Activated B cell treated with CpG ODN at 0.5 μM for 24 hours (primary cell): Measurements from ENCODE around the gene SEC63. TPM values are rescaled to one million over a fixed set of nuclear protein-coding genes. Genes with fewer than 3 reads are reported as not detected.

Experiments
- ATAC-seq: fragments of 200-7000 bp; cut with Tn5 transposase; one replicate; pipeline ENCODE4 v1.10.0; 2021; ENCODE audit warnings: low read depth, mild to moderate bottlenecking, moderate library complexity
- CTCF ChIA-PET: fragments of 350-600 bp; sonication (Branson Sonifier 250); formaldehyde crosslinking; loops from one replicate; lab custom pipeline; 2021; ENCODE audit warnings: antibody characterized with exemption; lab: Charles Lee
- POLR2A ChIA-PET: fragments of 350-600 bp; sonication (Branson Sonifier 250); formaldehyde crosslinking; loops from one replicate; lab custom pipeline; 2021; ENCODE audit warnings: antibody characterized with exemption; lab: Charles Lee
- DNase-seq: peaks from one replicate; pipeline ENCODE4 v3.0.0; 2022
- H3K27ac Mint-ChIP-seq: one replicate; pipeline ENCODE4 v1.8.0; 2020; ENCODE audit warnings: mixed read lengths
- H3K27me3 Mint-ChIP-seq: one replicate; pipeline ENCODE4 v1.8.0; 2021; ENCODE audit warnings: mixed read lengths
- H3K36me3 Mint-ChIP-seq: one replicate; pipeline ENCODE4 v1.8.0; 2021; ENCODE audit warnings: low read depth, mixed read lengths
- H3K4me1 Mint-ChIP-seq: one replicate; pipeline ENCODE4 v1.8.0; 2021; ENCODE audit warnings: mixed read lengths
- H3K4me3 Mint-ChIP-seq: one replicate; pipeline ENCODE4 v1.8.0; 2020; ENCODE audit warnings: mild to moderate bottlenecking, mixed read lengths
- H3K9me3 Mint-ChIP-seq: one replicate; pipeline ENCODE4 v1.8.0; 2020; ENCODE audit warnings: mixed read lengths
- intact Hi-C: fragments of 100-400 bp; cut with micrococcal nuclease; formaldehyde crosslinking; loops from one replicate; pipeline ENCODE4 v1.15.1; 2024
- total RNA-seq: library from RNA; stranded (reverse); gene quantifications from 2 replicates; pipeline ENCODE4 v1.2.3, GENCODE V29; 2022
- TF ChIP-seq, protein P1 (sequence below): fragments of 200-600 bp; IDR thresholded peaks from one replicate; pipeline ENCODE4 v1.8.0; 2022; ENCODE audit warnings: antibody characterized with exemption, mild to moderate bottlenecking

The SEC63 gene
- total RNA-seq, 1 donor from 2014 or later, result 64.4 TPM

DNA sequence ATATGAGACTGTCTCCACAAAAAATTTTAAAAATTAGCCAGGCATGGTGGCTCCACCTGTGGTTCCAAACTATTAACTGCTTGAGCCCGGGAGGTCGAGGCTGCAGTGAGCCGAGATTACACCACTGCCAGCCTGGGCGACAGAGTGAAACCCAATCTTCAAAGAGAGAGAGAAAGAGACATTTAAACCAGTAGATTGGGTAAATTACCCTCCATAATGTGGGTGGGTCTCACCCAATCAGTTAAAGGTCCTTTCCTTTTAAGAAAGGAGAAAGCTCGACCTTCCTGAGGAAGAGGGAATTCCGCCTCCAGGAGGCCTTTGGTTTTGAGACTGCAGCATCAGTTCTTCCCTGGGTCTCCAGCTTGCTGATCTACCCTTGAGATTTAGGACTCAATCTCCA is 108.7 kb downstream of the SEC63 start:
- TF ChIP-seq, protein P1, sequence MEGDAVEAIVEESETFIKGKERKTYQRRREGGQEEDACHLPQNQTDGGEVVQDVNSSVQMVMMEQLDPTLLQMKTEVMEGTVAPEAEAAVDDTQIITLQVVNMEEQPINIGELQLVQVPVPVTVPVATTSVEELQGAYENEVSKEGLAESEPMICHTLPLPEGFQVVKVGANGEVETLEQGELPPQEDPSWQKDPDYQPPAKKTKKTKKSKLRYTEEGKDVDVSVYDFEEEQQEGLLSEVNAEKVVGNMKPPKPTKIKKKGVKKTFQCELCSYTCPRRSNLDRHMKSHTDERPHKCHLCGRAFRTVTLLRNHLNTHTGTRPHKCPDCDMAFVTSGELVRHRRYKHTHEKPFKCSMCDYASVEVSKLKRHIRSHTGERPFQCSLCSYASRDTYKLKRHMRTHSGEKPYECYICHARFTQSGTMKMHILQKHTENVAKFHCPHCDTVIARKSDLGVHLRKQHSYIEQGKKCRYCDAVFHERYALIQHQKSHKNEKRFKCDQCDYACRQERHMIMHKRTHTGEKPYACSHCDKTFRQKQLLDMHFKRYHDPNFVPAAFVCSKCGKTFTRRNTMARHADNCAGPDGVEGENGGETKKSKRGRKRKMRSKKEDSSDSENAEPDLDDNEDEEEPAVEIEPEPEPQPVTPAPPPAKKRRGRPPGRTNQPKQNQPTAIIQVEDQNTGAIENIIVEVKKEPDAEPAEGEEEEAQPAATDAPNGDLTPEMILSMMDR, result no peak
- Mint-ChIP-seq H3K36me3 (no peaks in the 10 kb centered on the region), H3K4me3 (no peak overlapping the region), H3K4me1 (peaks cover 18% of the 10 kb centered on the region), H3K9me3 (no peaks in the 10 kb centered on the region), H3K27ac (no peak overlapping the region), H3K27me3 (peaks cover 4% of the 10 kb centered on the region)
- intact Hi-C loops, result loop anchor here (2.0 to 5.0 kb wide), 3 partner anchors 37 to 201 kb away; no protein-coding TSS in a partner anchor
- no peak for ATAC-seq
- ChIA-PET POLR2A (interaction anchor here (1.5 kb wide), 1 partner anchor 173 kb away, joined by 3 read pairs; no protein-coding TSS in a partner anchor), CTCF (interaction anchor here (0.9 to 4.6 kb wide), 9 partner anchors 22 to 1514 kb away, joined by 3 to 58 read pairs (median 7); partner anchors contain the start of gene SCML4)
- no peak for DNase-seq

DNA sequence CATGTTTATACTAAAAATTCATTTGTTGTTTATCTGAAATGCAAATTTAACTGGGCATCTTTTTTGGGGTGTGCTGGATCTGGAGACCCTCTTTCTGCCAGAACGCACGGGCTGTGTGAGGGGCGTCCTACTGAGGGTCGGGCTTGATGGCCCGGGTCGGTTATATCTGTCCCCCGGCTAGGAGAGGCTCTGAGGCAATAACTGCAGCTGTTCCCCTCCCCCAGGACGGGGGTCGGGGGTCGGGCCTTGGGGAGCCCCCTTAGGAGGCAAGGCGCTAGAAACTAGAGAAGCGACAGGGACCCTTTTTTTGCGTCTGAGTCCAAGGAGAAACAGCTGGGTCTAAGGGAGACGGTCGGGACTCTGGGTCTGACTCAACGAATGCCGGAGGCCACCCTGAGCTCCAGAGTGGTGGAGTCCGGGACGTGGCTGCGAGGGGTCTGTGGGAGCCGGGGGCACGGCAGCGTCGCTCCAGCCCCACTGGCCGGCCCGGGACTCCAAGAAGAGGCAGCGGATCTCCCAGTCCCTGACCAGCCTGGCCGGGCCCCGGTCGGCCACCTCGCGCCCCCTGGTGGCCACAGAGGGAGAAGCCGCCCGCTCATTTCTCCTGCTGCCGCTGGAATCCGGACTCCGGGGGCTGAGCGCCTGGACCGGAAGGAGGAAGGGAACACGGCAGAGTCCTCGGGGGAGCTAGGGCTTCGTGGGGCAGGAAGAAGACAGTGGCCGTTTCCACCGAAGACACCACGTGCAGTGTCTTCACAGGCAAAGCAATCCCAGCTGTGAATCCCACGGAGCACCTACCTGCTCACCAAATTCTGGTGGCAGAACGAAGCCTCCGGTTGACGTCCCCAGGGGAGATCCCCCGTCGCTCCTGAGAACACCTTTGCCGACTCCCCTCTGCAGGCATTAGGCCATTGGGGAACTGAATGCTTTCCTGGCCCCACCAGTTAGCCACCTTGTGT is 109.9 kb downstream of the SEC63 start:
- H3K4me3 Mint-ChIP-seq, result peak overlapping the region; percentile 81
- no peaks in the 10 kb centered on the region for H3K36me3 Mint-ChIP-seq
- H3K9me3 Mint-ChIP-seq, result no peaks in the 10 kb centered on the region
- peak; percentile 82 for DNase-seq
- H3K27me3 Mint-ChIP-seq, result peaks cover 4% of the 10 kb centered on the region
- peak; percentile 89 for ATAC-seq
- TF ChIP-seq, protein P1, result peak; percentile 99
- H3K4me1 Mint-ChIP-seq, result peaks cover 16% of the 10 kb centered on the region
- POLR2A ChIA-PET, result interaction anchor here (1.1 to 1.8 kb wide), 4 partner anchors 62 to 389 kb away, joined by 3 read pairs; partner anchors contain the start of gene PDSS2
- CTCF ChIA-PET, result interaction anchor here (0.6 to 4.6 kb wide), 40 partner anchors 9 to 1513 kb away, joined by 3 to 58 read pairs (median 4); partner anchors contain the start of gene SCML4
- no peak overlapping the region for H3K27ac Mint-ChIP-seq
- intact Hi-C loops, result loop anchor here (1.0 to 5.0 kb wide), 9 partner anchors 26 to 1513 kb away; no protein-coding TSS in a partner anchor

DNA sequence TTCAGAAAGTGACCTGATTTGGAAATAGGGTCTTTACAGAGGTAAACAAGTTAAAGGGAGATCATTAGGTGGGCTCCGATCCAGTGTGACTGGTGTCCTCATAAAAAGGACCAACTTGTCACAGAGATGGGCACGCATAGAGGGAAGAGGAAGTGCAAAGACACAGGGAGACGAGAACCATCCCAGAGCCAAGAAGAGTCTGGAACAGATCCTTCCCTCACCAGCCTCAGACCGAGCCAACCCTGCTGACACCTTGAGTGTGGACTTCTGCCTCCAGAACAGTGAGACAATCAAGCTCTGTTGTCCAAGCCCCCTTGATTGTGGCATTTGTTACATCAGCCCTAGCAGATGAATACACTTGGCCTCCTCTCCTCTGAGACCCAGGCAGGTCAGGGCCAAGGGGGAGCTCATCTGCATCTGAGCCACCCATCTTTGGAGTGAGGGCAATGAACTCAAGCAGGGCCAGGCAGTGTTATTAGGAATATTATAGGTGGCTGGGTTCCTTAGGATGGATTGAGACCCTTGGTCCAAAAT is 111.7 kb downstream of the SEC63 start:
- Mint-ChIP-seq H3K4me1 (peaks cover 16% of the 10 kb centered on the region), H3K4me3 (no peak overlapping the region), H3K27ac (no peak overlapping the region), H3K36me3 (no peaks in the 10 kb centered on the region), H3K9me3 (no peaks in the 10 kb centered on the region), H3K27me3 (peaks cover 4% of the 10 kb centered on the region)
- TF ChIP-seq, protein P1, result no peak
- POLR2A ChIA-PET, result no interaction called here
- intact Hi-C loops, result loop anchor here (5.0 kb wide), 1 partner anchor 34 kb away; no protein-coding TSS in a partner anchor
- DNase-seq (no peak), ATAC-seq (no peak)
- CTCF ChIA-PET, result interaction anchor here (2.1 to 4.6 kb wide), 3 partner anchors 142 to 715 kb away, joined by 7 to 58 read pairs (median 15); no protein-coding TSS in a partner anchor

DNA sequence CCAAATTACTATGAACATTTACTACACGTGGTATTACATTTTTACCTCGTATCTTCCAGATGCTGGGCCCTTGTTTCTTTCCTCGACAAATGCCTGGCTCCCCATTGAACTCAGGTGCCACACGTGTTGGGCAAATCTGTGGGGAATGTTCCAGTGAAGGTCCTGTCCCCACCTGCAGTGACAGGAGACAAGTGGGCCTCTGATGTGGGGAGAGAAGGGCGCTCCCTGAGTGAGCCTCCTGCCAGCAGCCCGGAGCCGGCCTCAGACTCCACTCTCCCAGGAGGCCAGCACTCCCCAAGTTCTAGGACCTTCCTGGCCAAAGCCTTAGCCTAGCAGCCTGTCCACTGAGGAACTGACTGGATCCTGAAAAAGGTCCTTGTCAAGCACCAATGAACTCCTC is 112.2 kb downstream of the SEC63 start:
- ChIA-PET POLR2A (no interaction called here), CTCF (interaction anchor here (3.0 to 4.6 kb wide), 2 partner anchors 141 to 171 kb away, joined by 15 to 58 read pairs; no protein-coding TSS in a partner anchor)
- intact Hi-C loops, result loop anchor here (5.0 kb wide), 1 partner anchor 33 kb away; no protein-coding TSS in a partner anchor
- DNase-seq, result no peak
- Mint-ChIP-seq H3K27me3 (peaks cover 4% of the 10 kb centered on the region), H3K4me3 (no peak overlapping the region), H3K27ac (no peak overlapping the region), H3K9me3 (no peaks in the 10 kb centered on the region), H3K4me1 (peaks cover 16% of the 10 kb centered on the region), H3K36me3 (no peaks in the 10 kb centered on the region)
- TF ChIP-seq, protein P1, result no peak
- ATAC-seq, result no peak
